DND-41 (cell line): Measurements from ENCODE around the gene NSG2.

Source experiments
- ATAC-seq: fragments of 200-7000 bp; cut with Tn5 transposase; 3 replicates; pipeline ENCODE4 v1.9.1; 2021; ENCODE audit warnings: low read depth; ENCODE audit not compliant: insufficient read depth
- DNase-seq: peaks from one replicate; pipeline ENCODE4 v3.0.0-alpha.2; 2020
- H2AFZ ChIP-seq: 2 replicates; pipeline ENCODE4 v1.6.0; 2012; ENCODE audit warnings: low read depth, low read length
- H3K27ac ChIP-seq: 2 replicates; pipeline ENCODE4 v1.5.1; 2012; ENCODE audit warnings: low read length, inconsistent platforms
- H3K27me3 ChIP-seq: fragments of 200-600 bp; sonication (generic); 2 replicates; pipeline ENCODE4 v1.6.0; 2012; ENCODE audit warnings: low read length, mild to moderate bottlenecking, inconsistent platforms; ENCODE audit not compliant: insufficient read depth, poor library complexity
- H3K36me3 ChIP-seq: 2 replicates; pipeline ENCODE4 v1.5.1; 2012; ENCODE audit warnings: low read length, inconsistent platforms; ENCODE audit not compliant: insufficient read depth
- H3K4me1 ChIP-seq: 2 replicates; pipeline ENCODE4 v1.5.1; 2012; ENCODE audit warnings: mild to moderate bottlenecking, low read length; ENCODE audit not compliant: insufficient read depth
- H3K4me2 ChIP-seq: 2 replicates; pipeline ENCODE4 v1.6.0; 2012; ENCODE audit warnings: mild to moderate bottlenecking, moderate library complexity, low read length, inconsistent platforms; ENCODE audit not compliant: insufficient read depth
- H3K4me3 ChIP-seq, 2 experiments: fragments of 200-600 bp in 1 of 2; shearing (Covaris generic) in 1 of 2; 2 replicates each; pipeline ENCODE4 v1.5.1; 2012 to 2016; ENCODE audit warnings: inconsistent platforms in 2 of 2, low read length in 2 of 2, mild to moderate bottlenecking in 2 of 2, low read depth in 1 of 2, moderate library complexity in 1 of 2
- H3K79me2 ChIP-seq: 2 replicates; pipeline ENCODE4 v1.6.0; 2012; ENCODE audit warnings: low read length, inconsistent platforms; ENCODE audit not compliant: insufficient read depth
- H3K9ac ChIP-seq: 2 replicates; pipeline ENCODE4 v1.6.0; 2012; ENCODE audit warnings: low read depth, mild to moderate bottlenecking, inconsistent platforms, low read length, moderate library complexity
- H3K9me3 ChIP-seq: 2 replicates; pipeline ENCODE4 v1.5.1; 2012; ENCODE audit warnings: low read length, moderate library complexity, mild to moderate bottlenecking, inconsistent platforms; ENCODE audit not compliant: insufficient read depth, severe bottlenecking
- H4K20me1 ChIP-seq: 2 replicates; pipeline ENCODE4 v1.6.0; 2012; ENCODE audit warnings: low read length; ENCODE audit not compliant: insufficient read depth
- EZH2 ChIP-seq: IDR thresholded peaks from 3 replicates; pipeline ENCODE4 v1.6.1; 2012; ENCODE audit warnings: borderline replicate concordance, low read depth, mild to moderate bottlenecking, moderate library complexity, low read length, inconsistent platforms; ENCODE audit not compliant: severe bottlenecking
- TF ChIP-seq, protein P1 (sequence below): IDR thresholded peaks from 2 replicates; pipeline ENCODE4 v1.5.1; 2012; ENCODE audit warnings: borderline replicate concordance, low read length, moderate library complexity, mild to moderate bottlenecking; ENCODE audit not compliant: poor library complexity, severe bottlenecking; ENCODE audit errors: extremely low read depth

Gene NSG2

DNA sequence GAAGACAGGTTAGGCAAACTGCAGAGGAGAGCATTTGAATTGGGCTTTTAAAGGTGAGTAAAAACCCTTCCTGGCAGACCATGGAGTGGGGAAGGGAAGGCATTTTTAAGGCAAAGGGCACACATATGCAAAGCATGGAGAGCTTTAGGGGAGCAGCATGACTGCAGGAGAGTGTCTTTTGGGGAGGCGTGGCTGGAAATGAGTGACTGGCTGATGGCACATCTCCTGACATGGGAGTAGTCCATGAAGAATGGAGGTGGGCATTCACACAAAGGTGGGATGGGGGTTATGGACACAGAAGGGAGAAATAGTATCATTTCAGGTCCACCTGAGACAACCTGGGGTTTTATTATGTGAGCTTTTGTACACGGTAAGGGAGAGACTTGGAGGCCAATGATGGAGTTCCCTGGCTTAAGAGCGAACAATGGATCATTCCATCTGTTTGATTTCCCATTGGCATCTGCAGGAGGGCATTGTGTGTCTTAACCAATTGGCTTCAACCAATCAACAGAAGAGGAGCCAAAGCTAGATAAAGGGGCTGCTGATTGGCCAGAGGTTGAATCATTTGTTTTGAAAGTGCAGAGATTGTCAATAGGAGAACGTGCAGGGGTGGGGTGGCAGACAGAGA lies 2.1 kb downstream of the NSG2 start:
- H3K36me3 ChIP-seq = no peaks in the 10 kb centered on the region
- no peaks in the 10 kb centered on the region for H3K9me3 ChIP-seq
- H3K4me3 ChIP-seq = no peak overlapping the region
- no peaks in the 10 kb centered on the region for H3K4me1 ChIP-seq
- no peaks in the 10 kb centered on the region for H3K79me2 ChIP-seq
- H3K27ac ChIP-seq = no peak overlapping the region
- no peak overlapping the region for H3K4me2 ChIP-seq
- ATAC-seq (no peak), DNase-seq (no peak)
- H3K27me3 ChIP-seq = no peaks in the 10 kb centered on the region
- H2AFZ ChIP-seq = no peak overlapping the region
- TF ChIP-seq, protein P1, sequence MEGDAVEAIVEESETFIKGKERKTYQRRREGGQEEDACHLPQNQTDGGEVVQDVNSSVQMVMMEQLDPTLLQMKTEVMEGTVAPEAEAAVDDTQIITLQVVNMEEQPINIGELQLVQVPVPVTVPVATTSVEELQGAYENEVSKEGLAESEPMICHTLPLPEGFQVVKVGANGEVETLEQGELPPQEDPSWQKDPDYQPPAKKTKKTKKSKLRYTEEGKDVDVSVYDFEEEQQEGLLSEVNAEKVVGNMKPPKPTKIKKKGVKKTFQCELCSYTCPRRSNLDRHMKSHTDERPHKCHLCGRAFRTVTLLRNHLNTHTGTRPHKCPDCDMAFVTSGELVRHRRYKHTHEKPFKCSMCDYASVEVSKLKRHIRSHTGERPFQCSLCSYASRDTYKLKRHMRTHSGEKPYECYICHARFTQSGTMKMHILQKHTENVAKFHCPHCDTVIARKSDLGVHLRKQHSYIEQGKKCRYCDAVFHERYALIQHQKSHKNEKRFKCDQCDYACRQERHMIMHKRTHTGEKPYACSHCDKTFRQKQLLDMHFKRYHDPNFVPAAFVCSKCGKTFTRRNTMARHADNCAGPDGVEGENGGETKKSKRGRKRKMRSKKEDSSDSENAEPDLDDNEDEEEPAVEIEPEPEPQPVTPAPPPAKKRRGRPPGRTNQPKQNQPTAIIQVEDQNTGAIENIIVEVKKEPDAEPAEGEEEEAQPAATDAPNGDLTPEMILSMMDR = no peak
- TF ChIP-seq EZH2 = no peak
- no peaks in the 10 kb centered on the region for H4K20me1 ChIP-seq
- H3K9ac ChIP-seq = no peak overlapping the region

DNA sequence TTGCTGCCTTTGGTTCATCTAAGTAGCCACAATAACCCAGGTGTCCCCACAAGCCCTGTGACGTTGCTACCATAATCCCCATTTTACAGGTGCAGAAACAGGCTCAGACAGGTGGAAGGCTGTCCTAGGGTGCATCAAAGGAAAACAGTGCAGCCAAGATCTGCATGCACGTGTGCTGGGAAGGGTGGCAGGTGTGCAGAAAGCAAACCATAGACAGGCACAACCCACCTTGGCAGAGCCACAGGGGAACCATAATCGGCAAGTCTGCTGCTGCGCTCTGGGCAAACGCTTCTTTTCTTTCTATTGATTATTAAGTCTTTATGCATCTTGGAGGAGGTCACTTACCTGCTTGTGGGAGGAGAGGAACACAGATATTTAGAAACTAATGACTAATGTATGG lies 7.1 kb downstream of the NSG2 start:
- H4K20me1 ChIP-seq = no peaks in the 10 kb centered on the region
- no peak overlapping the region for H3K27ac ChIP-seq
- no peaks in the 10 kb centered on the region for H3K79me2 ChIP-seq
- H3K27me3 ChIP-seq = no peaks in the 10 kb centered on the region
- no peak overlapping the region for H2AFZ ChIP-seq
- no peak for ATAC-seq
- H3K36me3 ChIP-seq = no peaks in the 10 kb centered on the region
- DNase-seq = no peak
- H3K4me1 ChIP-seq = no peaks in the 10 kb centered on the region
- H3K9ac ChIP-seq = no peak overlapping the region
- TF ChIP-seq, protein P1 = no peak
- no peak for TF ChIP-seq EZH2
- H3K4me2 ChIP-seq = no peak overlapping the region
- H3K4me3 ChIP-seq = no peak overlapping the region
- H3K9me3 ChIP-seq = no peaks in the 10 kb centered on the region

DNA sequence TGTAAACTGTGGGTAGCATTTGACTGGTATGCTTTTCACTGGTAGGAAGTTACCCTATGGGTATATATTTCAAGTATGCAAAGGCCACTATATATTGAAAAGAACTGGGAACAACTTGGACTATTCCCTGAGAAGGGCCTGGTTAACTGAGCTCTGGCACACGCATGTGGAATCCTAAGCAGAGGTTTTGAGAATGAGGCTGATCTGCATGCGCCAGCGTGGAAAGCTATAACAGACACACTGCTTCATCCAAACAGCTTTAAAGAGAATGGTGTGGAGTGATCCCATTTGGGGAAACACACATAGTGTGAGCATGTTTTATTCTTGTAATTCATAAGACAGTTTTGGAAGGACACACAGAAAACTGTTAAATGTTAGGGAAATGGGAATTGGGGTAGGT lies 8.4 kb downstream of the NSG2 start:
- H3K79me2 ChIP-seq = no peaks in the 10 kb centered on the region
- DNase-seq = no peak
- H3K27me3 ChIP-seq = no peaks in the 10 kb centered on the region
- no peak overlapping the region for H3K4me2 ChIP-seq
- no peaks in the 10 kb centered on the region for H3K4me1 ChIP-seq
- no peak overlapping the region for H2AFZ ChIP-seq
- no peak overlapping the region for H3K4me3 ChIP-seq
- no peak for ATAC-seq
- no peaks in the 10 kb centered on the region for H4K20me1 ChIP-seq
- no peak overlapping the region for H3K9ac ChIP-seq
- no peaks in the 10 kb centered on the region for H3K9me3 ChIP-seq
- no peak overlapping the region for H3K27ac ChIP-seq
- H3K36me3 ChIP-seq = no peaks in the 10 kb centered on the region
- no peak for TF ChIP-seq EZH2
- TF ChIP-seq, protein P1 = no peak

DNA sequence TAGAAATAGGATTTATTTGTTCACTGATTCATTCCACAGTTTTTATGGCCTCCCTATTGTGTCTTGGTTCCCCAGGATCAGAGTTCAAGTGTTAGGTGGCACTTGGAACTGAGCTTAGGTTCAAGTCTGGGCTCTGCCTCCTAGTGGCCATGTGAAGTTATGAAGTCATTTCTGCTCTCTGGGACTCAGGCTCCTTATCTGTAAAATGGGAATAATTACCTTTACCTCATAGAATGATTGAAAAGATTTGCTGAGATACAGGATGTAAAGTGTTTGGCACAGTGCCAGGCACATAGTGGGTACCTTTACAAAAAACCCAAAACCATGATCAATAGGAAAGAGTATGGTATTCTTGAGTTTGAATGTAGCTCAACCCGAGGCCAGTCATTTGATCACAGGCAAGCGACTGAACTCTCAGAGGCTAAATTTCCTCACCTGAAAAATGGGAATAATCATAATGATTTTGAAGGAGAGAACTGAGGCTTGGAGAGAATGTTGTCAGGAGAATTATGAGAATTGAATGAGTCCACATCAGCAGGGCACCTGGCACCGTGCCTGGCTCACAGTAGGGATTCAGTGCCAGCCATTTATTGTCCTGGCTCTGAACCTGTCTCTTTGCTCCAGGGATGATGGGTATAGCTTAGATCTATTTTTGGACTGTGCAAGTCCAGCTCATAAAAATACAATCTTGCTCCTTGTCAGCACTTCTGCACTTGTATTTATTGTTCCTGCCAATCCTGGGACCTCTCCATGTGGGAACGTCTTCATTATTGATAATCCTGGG lies 10.8 kb downstream of the NSG2 start:
- ATAC-seq (no peak), DNase-seq (no peak)
- Histone ChIP-seq H3K4me1 (no peaks in the 10 kb centered on the region), H3K4me2 (no peak overlapping the region), H2AFZ (no peak overlapping the region), H3K4me3 (no peak overlapping the region), H3K9ac (no peak overlapping the region), H4K20me1 (no peaks in the 10 kb centered on the region), H3K79me2 (no peaks in the 10 kb centered on the region), H3K27ac (no peak overlapping the region), H3K9me3 (no peaks in the 10 kb centered on the region), H3K36me3 (no peaks in the 10 kb centered on the region), H3K27me3 (no peaks in the 10 kb centered on the region)
- TF ChIP-seq, protein P1 = peak; percentile 7
- TF ChIP-seq EZH2 = no peak
